ENCODE data around the gene SLC25A36.

- no peak for TF ChIP-seq POLR2AphosphoS5 (IDR thresholded peaks at IDR 0.05; ENCODE audit: insufficient read depth in 1 of 2, low read depth in 1 of 2)
- TF ChIP-seq, protein P1, sequence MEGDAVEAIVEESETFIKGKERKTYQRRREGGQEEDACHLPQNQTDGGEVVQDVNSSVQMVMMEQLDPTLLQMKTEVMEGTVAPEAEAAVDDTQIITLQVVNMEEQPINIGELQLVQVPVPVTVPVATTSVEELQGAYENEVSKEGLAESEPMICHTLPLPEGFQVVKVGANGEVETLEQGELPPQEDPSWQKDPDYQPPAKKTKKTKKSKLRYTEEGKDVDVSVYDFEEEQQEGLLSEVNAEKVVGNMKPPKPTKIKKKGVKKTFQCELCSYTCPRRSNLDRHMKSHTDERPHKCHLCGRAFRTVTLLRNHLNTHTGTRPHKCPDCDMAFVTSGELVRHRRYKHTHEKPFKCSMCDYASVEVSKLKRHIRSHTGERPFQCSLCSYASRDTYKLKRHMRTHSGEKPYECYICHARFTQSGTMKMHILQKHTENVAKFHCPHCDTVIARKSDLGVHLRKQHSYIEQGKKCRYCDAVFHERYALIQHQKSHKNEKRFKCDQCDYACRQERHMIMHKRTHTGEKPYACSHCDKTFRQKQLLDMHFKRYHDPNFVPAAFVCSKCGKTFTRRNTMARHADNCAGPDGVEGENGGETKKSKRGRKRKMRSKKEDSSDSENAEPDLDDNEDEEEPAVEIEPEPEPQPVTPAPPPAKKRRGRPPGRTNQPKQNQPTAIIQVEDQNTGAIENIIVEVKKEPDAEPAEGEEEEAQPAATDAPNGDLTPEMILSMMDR (IDR thresholded peaks at IDR 0.05), result no peak
- TF ChIP-seq POLR2A (IDR thresholded peaks at IDR 0.05), result no peak
These were observed 11.7 kb downstream of the SLC25A36 start for GRCh38 chr3:140953028-140953960.

All from vagina (tissue), 2 donors.